Stimulated activated CD8-positive, alpha-beta memory T cell treated with anti-CD3 and anti-CD28 coated beads, Interleukin-15, amount 100 ng/mL, for 24 hours (primary cell): ENCODE results near the gene GUCY1A2.
"Not testable (repeated sequence)": the region's sequence is repeated elsewhere in the genome, so short reads cannot be mapped to it uniquely, and the experiment has no call there.

Experiments
- DNase-seq: peaks from one replicate; pipeline ENCODE4 v3.0.0-alpha.2; 2020; ENCODE audit warnings: low read depth

Gene GUCY1A2

GRCh38 chr11:107018219-107018901 lies at the start of gene GUCY1A2:
Gene GUCY1A2, minus strand, starts transcription at chr11:107018476. Its CDS starts 421 bp downstream, at chr11:107018055.
- DNase-seq = no peak

GRCh38 chr11:107054391-107054790 lies 36.1 kb upstream of the GUCY1A2 start:
- no peak for DNase-seq

- DNase-seq = not testable (repeated sequence)
Observed at GRCh38 chr11:107051332-107051731, 33.1 kb upstream of the GUCY1A2 start.

- not testable (repeated sequence) for DNase-seq
Observed at GRCh38 chr11:107050899-107051298, 32.6 kb upstream of the GUCY1A2 start.

- no peak for DNase-seq
Observed at GRCh38 chr11:107050121-107050520, 31.8 kb upstream of the GUCY1A2 start.

GRCh38 chr11:107044503-107044902 lies 26.2 kb upstream of the GUCY1A2 start:
- no peak for DNase-seq

- no peak for DNase-seq
Observed at GRCh38 chr11:107043242-107044006, 25.1 kb upstream of the GUCY1A2 start.

GRCh38 chr11:107042748-107043147 lies 24.5 kb upstream of the GUCY1A2 start:
- DNase-seq = no peak

- DNase-seq = no peak
Observed at GRCh38 chr11:107041088-107041444, 22.8 kb upstream of the GUCY1A2 start.

- no peak for DNase-seq
Observed at GRCh38 chr11:107040433-107041087, 22.3 kb upstream of the GUCY1A2 start.

- no peak for DNase-seq
Observed at GRCh38 chr11:107025673-107026072, 7.4 kb upstream of the GUCY1A2 start.

GRCh38 chr11:107020594-107020993 lies 2.3 kb upstream of the GUCY1A2 start:
- no peak for DNase-seq

- no peak for DNase-seq
Observed at GRCh38 chr11:107018902-107019493, 722 bp upstream of the GUCY1A2 start.

GRCh38 chr11:107017433-107018218 lies 650 bp downstream of the GUCY1A2 start:
- DNase-seq = no peak

GRCh38 chr11:107017104-107017432 lies 1.2 kb downstream of the GUCY1A2 start:
- no peak for DNase-seq

GRCh38 chr11:107014871-107015270 lies 3.4 kb downstream of the GUCY1A2 start:
- no peak for DNase-seq

GRCh38 chr11:107011977-107012376 lies 6.3 kb downstream of the GUCY1A2 start:
- DNase-seq = no peak

GRCh38 chr11:107009190-107009589 lies 9.1 kb downstream of the GUCY1A2 start:
- no peak for DNase-seq

- DNase-seq = no peak
Observed at GRCh38 chr11:107006076-107006833, 12.0 kb downstream of the GUCY1A2 start.

GRCh38 chr11:106999196-106999595 lies 19.1 kb downstream of the GUCY1A2 start:
- no peak for DNase-seq

- DNase-seq = no peak
Observed at GRCh38 chr11:106998916-106999188, 19.4 kb downstream of the GUCY1A2 start.
